ENCODE data around the gene ZMAT5. TPM values are rescaled to one million over a fixed set of nuclear protein-coding genes. Genes with fewer than 3 reads are reported as not detected.

ZMAT5 gene
- total RNA-seq, 4 donors from 2014 or later: 17.2 to 30.1 (median 21.8) TPM

DNA sequence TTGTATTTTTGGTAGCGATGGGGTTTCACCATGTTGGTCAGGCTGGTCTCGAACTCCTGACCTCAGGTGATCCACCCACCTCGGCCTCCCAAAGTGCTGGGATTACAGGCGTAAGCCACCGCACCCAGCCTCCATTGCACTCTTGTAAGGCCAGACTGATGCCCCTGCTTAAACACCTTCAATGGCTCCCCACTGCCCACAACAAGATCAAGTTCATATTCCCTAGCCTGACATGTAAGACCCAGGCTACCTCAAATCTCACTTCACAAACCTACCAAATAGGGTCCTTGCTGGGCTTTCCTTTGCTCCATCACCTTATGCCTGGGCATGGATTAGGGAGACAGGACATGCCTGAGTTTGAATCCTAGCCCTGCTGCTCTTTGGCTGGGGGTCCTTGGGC is 13.4 kb upstream of the ZMAT5 start:
- TF ChIP-seq, protein P1, sequence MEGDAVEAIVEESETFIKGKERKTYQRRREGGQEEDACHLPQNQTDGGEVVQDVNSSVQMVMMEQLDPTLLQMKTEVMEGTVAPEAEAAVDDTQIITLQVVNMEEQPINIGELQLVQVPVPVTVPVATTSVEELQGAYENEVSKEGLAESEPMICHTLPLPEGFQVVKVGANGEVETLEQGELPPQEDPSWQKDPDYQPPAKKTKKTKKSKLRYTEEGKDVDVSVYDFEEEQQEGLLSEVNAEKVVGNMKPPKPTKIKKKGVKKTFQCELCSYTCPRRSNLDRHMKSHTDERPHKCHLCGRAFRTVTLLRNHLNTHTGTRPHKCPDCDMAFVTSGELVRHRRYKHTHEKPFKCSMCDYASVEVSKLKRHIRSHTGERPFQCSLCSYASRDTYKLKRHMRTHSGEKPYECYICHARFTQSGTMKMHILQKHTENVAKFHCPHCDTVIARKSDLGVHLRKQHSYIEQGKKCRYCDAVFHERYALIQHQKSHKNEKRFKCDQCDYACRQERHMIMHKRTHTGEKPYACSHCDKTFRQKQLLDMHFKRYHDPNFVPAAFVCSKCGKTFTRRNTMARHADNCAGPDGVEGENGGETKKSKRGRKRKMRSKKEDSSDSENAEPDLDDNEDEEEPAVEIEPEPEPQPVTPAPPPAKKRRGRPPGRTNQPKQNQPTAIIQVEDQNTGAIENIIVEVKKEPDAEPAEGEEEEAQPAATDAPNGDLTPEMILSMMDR (IDR thresholded peaks at IDR 0.05): no peak
- no peak for TF ChIP-seq POLR2A (IDR thresholded peaks at IDR 0.05)
- intact Hi-C loops (cut with DNase I; ENCODE audit: low total_unique reads): no loop called here

DNA sequence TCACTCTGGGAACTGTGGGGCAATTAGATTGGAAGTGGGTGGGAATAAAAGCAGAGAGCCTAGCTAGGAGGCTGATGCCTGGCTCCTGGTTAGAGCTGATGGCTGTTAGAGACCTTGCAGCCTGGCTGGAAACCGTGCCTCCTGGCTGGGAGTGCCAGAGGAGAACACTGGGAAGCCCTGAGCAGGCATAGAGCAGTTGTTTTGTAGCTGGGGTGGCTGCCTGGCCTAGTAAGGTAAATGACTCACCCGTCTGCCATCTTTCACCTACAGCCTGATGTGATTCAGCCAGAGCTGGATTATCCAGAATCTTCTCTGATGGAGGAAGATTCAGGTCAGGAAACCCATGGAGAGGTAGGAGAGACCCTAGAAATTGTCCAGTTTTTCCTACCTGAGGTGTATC is 6.4 kb upstream of the ZMAT5 start:
- WGBS, 2 donors: 57% methylated on average over 2 of the region's 2 CpGs
- TF ChIP-seq, protein P1 (IDR thresholded peaks at IDR 0.05): no peak
- TF ChIP-seq POLR2A (IDR thresholded peaks at IDR 0.05): no peak
- intact Hi-C loops (cut with DNase I; ENCODE audit: low total_unique reads): no loop called here
- DNase-seq (ENCODE audit: low spot score in 2 of 2): no peak
- no peak overlapping the region for H3K4me3 ChIP-seq (ENCODE audit: low read depth, poor library complexity, severe bottlenecking)

More for the DNA sequence above, 13.4 kb upstream of the ZMAT5 start:
- H3K4me3 ChIP-seq (ENCODE audit: low read depth, poor library complexity, severe bottlenecking): no peak overlapping the region
- WGBS, 2 donors: 93% methylated on average over 5 of the region's 5 CpGs
- DNase-seq (ENCODE audit: low spot score in 2 of 2): no peak

DNA sequence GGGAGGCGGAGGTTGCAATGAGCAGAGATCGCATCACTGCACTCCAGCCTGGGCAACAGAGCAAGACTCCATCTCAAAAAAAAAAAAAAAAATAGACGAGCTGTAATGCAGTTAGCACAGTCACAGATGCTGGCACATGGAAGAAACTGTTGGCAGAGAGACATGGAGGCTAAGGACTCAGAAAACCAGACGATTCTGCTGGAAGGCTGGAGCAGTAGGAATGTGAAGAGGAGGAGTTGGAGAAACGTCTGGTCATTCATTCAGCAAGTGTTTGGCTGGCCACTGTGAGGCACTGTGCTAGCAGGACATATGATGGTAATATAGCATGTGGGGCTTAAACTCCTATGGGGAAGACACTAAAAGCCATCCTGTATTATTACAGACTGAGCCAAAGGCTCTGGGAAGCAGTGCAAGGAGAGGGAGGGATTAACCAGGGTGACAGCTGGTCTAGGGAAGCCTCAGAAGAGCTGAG is 5.4 kb upstream of the ZMAT5 start:
- TF ChIP-seq, protein P1 (IDR thresholded peaks at IDR 0.05): no peak
- TF ChIP-seq POLR2A (IDR thresholded peaks at IDR 0.05): no peak
- 39 to 48% methylated on average over 5 of the region's 5 CpGs for WGBS, 2 donors
- H3K4me3 ChIP-seq (ENCODE audit: low read depth, poor library complexity, severe bottlenecking): no peak overlapping the region
- DNase-seq (ENCODE audit: low spot score in 2 of 2): peak in 1 of 2 donors; percentile 30
- intact Hi-C loops (cut with DNase I; ENCODE audit: low total_unique reads): no loop called here

DNA sequence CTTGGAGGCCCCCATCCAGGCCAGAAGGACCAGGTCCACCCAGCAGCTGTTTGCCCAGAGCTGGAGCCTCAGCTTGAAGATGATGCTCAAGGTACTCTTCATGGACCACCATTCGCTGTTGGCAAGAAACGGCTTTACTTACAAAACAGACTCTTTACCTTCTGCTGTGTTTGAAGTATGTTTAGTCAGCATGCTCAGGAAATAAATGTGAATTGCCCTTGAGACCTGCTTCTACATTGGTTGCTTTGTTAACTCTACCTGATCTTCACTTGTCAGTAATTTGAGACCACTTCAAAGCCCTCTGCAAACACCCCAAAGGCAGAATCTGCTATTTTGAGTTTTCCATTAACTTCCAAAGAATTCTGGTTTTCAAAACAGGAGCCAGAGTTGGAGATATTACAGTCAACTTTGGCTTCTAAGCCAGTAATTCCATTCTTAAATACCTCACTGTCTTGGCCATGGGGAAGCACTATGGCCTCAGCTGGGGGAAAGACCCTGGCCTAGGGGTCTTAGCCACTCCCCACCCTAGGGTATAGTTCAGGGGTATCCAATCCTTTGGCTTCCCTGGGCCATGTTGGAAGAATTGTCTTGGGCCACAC is 3.0 kb upstream of the ZMAT5 start:
- DNase-seq (ENCODE audit: low spot score in 2 of 2): no peak
- TF ChIP-seq POLR2A (IDR thresholded peaks at IDR 0.05): no peak
- TF ChIP-seq, protein P1 (IDR thresholded peaks at IDR 0.05): no peak
- intact Hi-C loops (cut with DNase I; ENCODE audit: low total_unique reads): no loop called here
- no peak overlapping the region for H3K4me3 ChIP-seq (ENCODE audit: low read depth, poor library complexity, severe bottlenecking)
- WGBS, 2 donors: 80 to 94% methylated on average over 2 of the region's 2 CpGs

DNA sequence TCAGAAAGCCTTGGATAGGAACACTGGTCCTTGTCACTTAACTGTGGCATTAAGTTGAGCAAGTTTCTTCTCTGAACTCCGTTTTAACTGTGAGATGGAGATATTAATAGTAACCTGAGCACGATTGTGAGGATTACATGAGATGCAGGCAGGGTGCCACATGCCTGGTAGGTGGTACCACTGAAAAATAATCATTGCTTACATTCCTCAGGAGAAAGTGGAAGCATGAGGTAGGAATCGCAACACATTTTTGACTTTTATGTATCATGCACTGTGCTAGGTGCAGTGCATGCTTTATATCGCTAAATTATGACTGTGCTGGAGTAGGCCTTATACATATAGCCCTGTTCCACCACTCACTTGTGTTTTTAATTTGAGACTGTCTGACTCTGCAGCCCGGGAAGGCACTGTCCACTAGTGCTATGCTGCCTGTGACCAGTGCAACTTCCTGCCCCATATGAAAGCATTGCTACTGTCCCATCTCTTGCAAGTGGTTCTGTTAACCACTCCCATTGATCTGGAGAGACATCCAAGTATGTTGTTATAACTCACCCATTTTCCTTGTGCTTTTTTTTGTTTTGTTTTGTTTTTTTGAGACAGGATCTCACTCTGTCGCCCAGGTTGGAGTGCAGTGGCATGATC is 1.4 kb upstream of the ZMAT5 start:
- no peak for TF ChIP-seq POLR2A (IDR thresholded peaks at IDR 0.05)
- TF ChIP-seq, protein P1 (IDR thresholded peaks at IDR 0.05): no peak
- intact Hi-C loops (cut with DNase I; ENCODE audit: low total_unique reads): no loop called here
- DNase-seq (ENCODE audit: low spot score in 2 of 2): no peak

More for the DNA sequence above, 1.4 kb upstream of the ZMAT5 start:
- H3K4me3 ChIP-seq (ENCODE audit: low read depth, poor library complexity, severe bottlenecking): peak overlapping the region; percentile 80
- WGBS, 2 donors: 40 to 44% methylated on average over 6 of the region's 6 CpGs
